A549 (cell line): Measurements from ENCODE around the gene PMEL.

Source experiments
- CTCF ChIP-seq: fragments of >200 bp; sonication (Bioruptor Twin); formaldehyde crosslinking; IDR thresholded peaks from 3 replicates; pipeline ENCODE4 v1.5.1; 2016
- EP300 ChIP-seq, 2 experiments: fragments of >200 bp; sonication (Bioruptor Twin); formaldehyde crosslinking; IDR thresholded peaks; 2 replicates in 1 of 2; 3 replicates in 1 of 2; pipeline ENCODE4 v1.6.1; 2016 to 2017

DNA sequence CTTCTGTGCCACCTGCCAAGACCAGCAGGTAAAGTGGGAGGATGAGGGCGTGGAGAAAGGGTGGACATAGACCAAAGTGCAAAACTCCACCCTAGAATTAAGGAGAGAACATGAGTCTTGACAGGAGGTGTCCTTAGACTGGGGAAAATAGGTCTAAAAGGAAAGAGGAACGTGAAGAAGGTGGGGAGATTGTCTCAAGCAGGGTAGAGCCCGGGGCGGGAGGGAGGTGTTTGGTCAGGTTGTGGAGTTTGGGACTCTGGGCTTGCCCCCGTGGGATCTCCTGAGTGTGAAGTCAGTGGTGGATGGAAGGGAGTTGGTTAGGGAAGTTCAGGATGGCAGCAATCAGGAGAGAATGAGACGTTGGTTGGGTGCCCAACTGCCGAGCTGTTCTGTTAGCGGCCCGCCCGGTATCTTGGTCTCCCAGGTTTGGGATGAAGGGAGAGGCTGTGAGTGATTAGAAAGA, 34.5 kb downstream of the PMEL start:
- TF ChIP-seq EP300 (IDR thresholded peaks at IDR 0.05) = no peak
- no peak for TF ChIP-seq CTCF
